GM12872 (cell line): ENCODE results near the gene C2orf15.
A peak's percentile ranks its signal among the peaks of the same experiment; 100 is the strongest.

Experiments used
- CTCF ChIP-seq: IDR thresholded peaks from 3 replicates; pipeline ENCODE4 v1.5.1; 2011; ENCODE audit warnings: low read depth, mild to moderate bottlenecking, low read length, moderate library complexity; ENCODE audit not compliant: insufficient read depth

Gene C2orf15

GRCh38 chr2:99190548-99190947, 49.0 kb downstream of the C2orf15 start:
- TF ChIP-seq CTCF = peak; percentile 31; the same call in 1 of the 3 replicates

- TF ChIP-seq CTCF = no peak
Observed at GRCh38 chr2:99198103-99198841, 56.8 kb downstream of the C2orf15 start.

- TF ChIP-seq CTCF = no peak
Observed at GRCh38 chr2:99200076-99200800, 58.7 kb downstream of the C2orf15 start.
